Natural killer cell (primary cell): ENCODE results near the gene RSBN1. TPM values are rescaled to one million over a fixed set of nuclear protein-coding genes. Genes with fewer than 3 reads are reported as not detected.
"Not testable (repeated sequence)": the region's sequence is repeated elsewhere in the genome, so short reads cannot be mapped to it uniquely, and the experiment has no call there.

Experiments used
- ATAC-seq, 3 donors: fragments of 150-1000 bp in 2 of 3; fragments of 200-7000 bp in 1 of 3; cut with Tn5 transposase; 1 replicate in 1 of 3; 2 replicates in 2 of 3; pipeline ENCODE4 v1.10.0; 2021; ENCODE audit warnings: mild to moderate bottlenecking in 2 of 3, moderate library complexity in 2 of 3
- DNase-seq, 2 donors: peaks; one replicate each; pipeline versions ENCODE4 v3.0.0 to v3.0.0-alpha.2; 2013 to 2021; ENCODE audit warnings: mixed read lengths in 1 of 2
- H3K27ac ChIP-seq: one replicate; pipeline ENCODE4 v1.5.1; 2013; ENCODE audit warnings: mild to moderate bottlenecking, low read length
- H3K27me3 ChIP-seq: one replicate; pipeline ENCODE4 v1.6.1; 2013; ENCODE audit warnings: low read length; ENCODE audit not compliant: control insufficient read depth, insufficient read depth
- H3K36me3 ChIP-seq: one replicate; pipeline ENCODE4 v1.6.1; 2013; ENCODE audit warnings: low read length; ENCODE audit not compliant: control insufficient read depth, insufficient read depth
- H3K4me1 ChIP-seq: one replicate; pipeline ENCODE4 v1.6.1; 2013; ENCODE audit warnings: low read length; ENCODE audit not compliant: control insufficient read depth, insufficient read depth
- H3K4me3 ChIP-seq: one replicate; pipeline ENCODE4 v1.5.1; 2013; ENCODE audit warnings: low read length
- H3K9me3 ChIP-seq: one replicate; pipeline ENCODE4 v1.6.1; 2013; ENCODE audit warnings: low read length; ENCODE audit not compliant: control insufficient read depth, insufficient read depth
- H3K27ac Mint-ChIP-seq, 2 donors: one replicate each; pipeline ENCODE4 v1.8.0; 2022; ENCODE audit warnings: mild to moderate bottlenecking in 2 of 2, mixed read lengths in 2 of 2, moderate library complexity in 1 of 2
- H3K27me3 Mint-ChIP-seq, 2 donors: one replicate each; pipeline ENCODE4 v1.8.0; 2022; ENCODE audit warnings: low read depth in 2 of 2, mixed read lengths in 2 of 2
- H3K36me3 Mint-ChIP-seq: one replicate; pipeline ENCODE4 v1.8.0; 2022; ENCODE audit warnings: mixed read lengths
- H3K4me1 Mint-ChIP-seq, 2 donors: one replicate each; pipeline ENCODE4 v1.8.0; 2022; ENCODE audit warnings: mixed read lengths in 2 of 2
- H3K4me3 Mint-ChIP-seq: one replicate; pipeline ENCODE4 v1.8.0; 2022; ENCODE audit warnings: mild to moderate bottlenecking, moderate library complexity, mixed read lengths
- H3K9me3 Mint-ChIP-seq, 2 donors: one replicate each; pipeline ENCODE4 v1.8.0; 2022; ENCODE audit warnings: mixed read lengths in 2 of 2
- WGBS: methylation state at CpG from one replicate; pipeline ENCODE4 v1.1.7; 2013; ENCODE audit warnings: missing lambda C conversion rate; ENCODE audit not compliant: insufficient coverage; 5-methylcytosine and 5-hydroxymethylcytosine counted together
- intact Hi-C: fragments of 100-400 bp; cut with micrococcal nuclease; formaldehyde crosslinking; loops from one replicate; pipeline ENCODE4 v1.14.2; 2022
- total RNA-seq, 4 donors: library from RNA; stranded (reverse); fragments of 120-200 nt in 1 of 4; gene quantifications; one replicate each; pipeline versions ENCODE4 v1.2.3 to v1.2.4, GENCODE V29; 2013 to 2022
- TF ChIP-seq, protein P1 (sequence below): fragments of 200-600 bp; IDR thresholded peaks from one replicate; pipeline ENCODE4 v1.8.0; 2022; ENCODE audit warnings: antibody characterized with exemption

The RSBN1 gene
- total RNA-seq, 3 donors from 2014 or later (not counting 1 experiment from before 2014, with no cell fraction given) = 30.1 to 37.9 (median 36.5) TPM

DNA sequence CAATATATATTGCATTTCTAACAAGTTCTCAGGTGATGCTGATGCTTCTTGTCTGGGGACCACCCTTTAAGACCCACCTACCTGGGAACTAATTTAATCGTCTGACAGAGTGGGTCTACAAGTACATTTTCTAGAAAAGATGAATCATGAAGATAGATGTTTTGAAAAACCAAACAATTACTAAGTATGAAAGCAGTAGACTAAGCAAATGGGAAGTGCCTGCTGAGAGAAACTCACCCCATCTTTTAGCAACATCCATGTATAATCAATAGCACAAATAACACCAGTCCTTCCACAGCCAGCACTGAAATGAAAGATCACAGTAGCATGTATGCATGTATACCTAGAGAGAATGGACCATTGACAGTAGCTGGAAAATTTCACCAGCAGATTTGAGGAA is 42.0 kb upstream of the RSBN1 start:
- Histone ChIP-seq H3K27me3 (no peaks in the 10 kb centered on the region), H3K4me3 (no peak overlapping the region), H3K4me1 (peaks cover 11% of the 10 kb centered on the region), H3K36me3 (peaks cover 63% of the 10 kb centered on the region), H3K27ac (no peak overlapping the region), H3K9me3 (no peaks in the 10 kb centered on the region)
- intact Hi-C loops = no loop called here
- Mint-ChIP-seq H3K27ac (peak overlapping the region in 1 of 2 donors; percentile 22), H3K36me3 (peaks cover 20% of the 10 kb centered on the region), H3K9me3 (no peaks in the 10 kb centered on the region), H3K4me1 (peaks cover 22 to 26% of the 10 kb centered on the region in 2 donors), H3K27me3 (no peaks in the 10 kb centered on the region), H3K4me3 (no peak overlapping the region)
- TF ChIP-seq, protein P1, sequence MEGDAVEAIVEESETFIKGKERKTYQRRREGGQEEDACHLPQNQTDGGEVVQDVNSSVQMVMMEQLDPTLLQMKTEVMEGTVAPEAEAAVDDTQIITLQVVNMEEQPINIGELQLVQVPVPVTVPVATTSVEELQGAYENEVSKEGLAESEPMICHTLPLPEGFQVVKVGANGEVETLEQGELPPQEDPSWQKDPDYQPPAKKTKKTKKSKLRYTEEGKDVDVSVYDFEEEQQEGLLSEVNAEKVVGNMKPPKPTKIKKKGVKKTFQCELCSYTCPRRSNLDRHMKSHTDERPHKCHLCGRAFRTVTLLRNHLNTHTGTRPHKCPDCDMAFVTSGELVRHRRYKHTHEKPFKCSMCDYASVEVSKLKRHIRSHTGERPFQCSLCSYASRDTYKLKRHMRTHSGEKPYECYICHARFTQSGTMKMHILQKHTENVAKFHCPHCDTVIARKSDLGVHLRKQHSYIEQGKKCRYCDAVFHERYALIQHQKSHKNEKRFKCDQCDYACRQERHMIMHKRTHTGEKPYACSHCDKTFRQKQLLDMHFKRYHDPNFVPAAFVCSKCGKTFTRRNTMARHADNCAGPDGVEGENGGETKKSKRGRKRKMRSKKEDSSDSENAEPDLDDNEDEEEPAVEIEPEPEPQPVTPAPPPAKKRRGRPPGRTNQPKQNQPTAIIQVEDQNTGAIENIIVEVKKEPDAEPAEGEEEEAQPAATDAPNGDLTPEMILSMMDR = no peak
- ATAC-seq (no peak), DNase-seq (no peak)
- no CpG with 5 or more reads among the region's 1 CpG for WGBS

DNA sequence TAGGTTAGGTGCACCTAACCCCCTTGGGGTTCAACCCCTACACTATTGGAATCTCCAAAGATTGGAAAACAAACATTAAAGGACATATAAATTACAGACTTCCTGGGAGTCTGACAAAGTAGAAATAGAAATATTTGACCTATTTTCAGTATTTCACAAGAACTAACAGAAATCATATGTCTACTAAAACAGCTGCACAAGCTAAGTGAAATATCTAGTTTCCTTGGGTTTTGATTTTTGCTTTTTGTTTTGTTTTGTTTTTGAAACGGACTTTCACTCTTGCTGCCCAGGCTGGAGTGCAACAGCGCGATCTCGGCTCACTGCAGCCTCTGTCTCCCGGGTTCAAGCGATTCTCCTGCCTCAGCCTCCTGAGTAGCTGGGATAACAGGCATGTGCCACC is 40.4 kb upstream of the RSBN1 start:
- Mint-ChIP-seq H3K36me3 (peaks cover 18% of the 10 kb centered on the region), H3K4me1 (peaks cover 14% of the 10 kb centered on the region in 2 donors)
- H3K27ac ChIP-seq, H3K4me3 ChIP-seq, H3K27ac Mint-ChIP-seq, intact Hi-C loops, H3K4me3 Mint-ChIP-seq, H3K9me3 ChIP-seq, H3K4me1 ChIP-seq, H3K9me3 Mint-ChIP-seq, ATAC-seq, H3K27me3 Mint-ChIP-seq, H3K27me3 ChIP-seq, DNase-seq: not testable (repeated sequence)
- WGBS = 87% methylated on average over 6 of the region's 6 CpGs
- H3K36me3 ChIP-seq = peaks cover 65% of the 10 kb centered on the region

DNA sequence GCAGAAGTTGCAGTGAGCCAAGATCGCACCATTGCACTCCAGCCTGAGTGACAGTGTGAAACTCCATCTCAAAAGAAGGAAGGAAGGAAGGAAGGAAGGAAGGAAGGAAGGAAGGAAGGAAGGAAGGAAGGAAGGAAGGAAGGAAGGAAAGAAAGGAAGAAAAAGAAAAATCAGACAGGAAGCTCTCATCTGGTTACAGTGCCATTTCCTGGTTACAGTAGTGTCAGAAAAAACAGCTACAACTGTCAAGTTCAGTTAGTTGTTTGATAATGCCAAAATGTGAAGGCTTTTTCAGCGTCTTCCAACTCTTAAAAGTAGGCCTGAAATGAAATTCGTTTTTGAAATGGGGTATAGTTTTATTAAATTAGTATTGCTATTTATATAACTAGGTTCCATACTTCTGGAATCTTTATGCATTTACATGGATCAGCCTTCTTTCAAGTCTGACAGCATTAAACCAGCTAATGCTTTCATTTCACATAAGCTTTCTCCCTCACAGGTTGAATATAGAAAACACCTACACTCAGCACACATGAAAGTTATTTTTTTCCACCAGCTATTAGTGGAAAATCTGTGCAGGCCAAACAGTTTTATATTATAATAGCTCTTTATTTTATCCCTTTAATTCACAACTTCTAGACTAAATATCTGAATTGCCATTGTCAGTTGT is 38.0 kb upstream of the RSBN1 start:
- DNase-seq (peak in 1 of 2 donors; percentile 35), ATAC-seq (peak in 2 of 3 donors; percentile 51 to 68)
- peaks cover 15% of the 10 kb centered on the region for H3K36me3 Mint-ChIP-seq
- no peaks in the 10 kb centered on the region for H3K27me3 Mint-ChIP-seq
- Histone ChIP-seq H3K4me3 (no peak overlapping the region), H3K4me1 (peaks cover 7% of the 10 kb centered on the region), H3K9me3 (no peaks in the 10 kb centered on the region), H3K36me3 (peaks cover 65% of the 10 kb centered on the region), H3K27ac (peak overlapping the region; percentile 30), H3K27me3 (no peaks in the 10 kb centered on the region)
- WGBS = 63% methylated on average over 2 of the region's 3 CpGs
- TF ChIP-seq, protein P1 = no peak
- H3K4me1 Mint-ChIP-seq = peaks cover 14% of the 10 kb centered on the region in 2 donors
- peak overlapping the region; percentile 64 to 82 for H3K27ac Mint-ChIP-seq
- no peak overlapping the region for H3K4me3 Mint-ChIP-seq
- H3K9me3 Mint-ChIP-seq = no peaks in the 10 kb centered on the region
- intact Hi-C loops = no loop called here

DNA sequence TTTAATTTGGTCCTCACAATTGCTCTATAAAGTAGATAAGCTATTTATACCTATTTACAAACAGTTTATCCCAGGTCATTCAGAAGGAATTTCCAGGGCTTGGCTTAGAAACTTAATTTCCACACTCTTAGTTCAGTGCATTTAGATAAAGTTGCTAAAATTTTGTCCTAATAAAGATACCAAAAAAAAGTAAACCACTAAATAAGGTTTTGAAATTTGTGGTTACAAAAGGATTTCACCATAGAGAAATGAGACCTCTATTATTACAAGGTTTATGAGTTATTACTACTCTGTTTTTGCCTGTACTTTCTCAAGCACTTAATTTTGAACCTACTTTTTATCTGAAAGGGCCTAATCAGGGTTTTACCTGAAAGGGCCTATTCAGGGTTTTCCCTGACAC is 36.8 kb upstream of the RSBN1 start:
- peaks cover 7% of the 10 kb centered on the region for H3K4me1 ChIP-seq
- Mint-ChIP-seq H3K4me3 (no peak overlapping the region), H3K9me3 (no peaks in the 10 kb centered on the region), H3K36me3 (peaks cover 15% of the 10 kb centered on the region), H3K4me1 (peaks cover 14% of the 10 kb centered on the region in 2 donors), H3K27me3 (no peaks in the 10 kb centered on the region), H3K27ac (peak overlapping the region in 1 of 2 donors; percentile 70)
- H3K4me3 ChIP-seq = no peak overlapping the region
- DNase-seq (no peak), ATAC-seq (no peak)
- intact Hi-C loops = no loop called here
- no peaks in the 10 kb centered on the region for H3K27me3 ChIP-seq
- peaks cover 59% of the 10 kb centered on the region for H3K36me3 ChIP-seq
- TF ChIP-seq, protein P1 = no peak
- H3K9me3 ChIP-seq = no peaks in the 10 kb centered on the region
- H3K27ac ChIP-seq = no peak overlapping the region
